Measurements from ENCODE around the gene ADARB2. TPM values are rescaled to one million over a fixed set of nuclear protein-coding genes. Genes with fewer than 3 reads are reported as not detected.

The ADARB2 gene
- polyA plus RNA-seq, 4 donors: 0.40 to 1.5 (median 0.91) TPM

DNA sequence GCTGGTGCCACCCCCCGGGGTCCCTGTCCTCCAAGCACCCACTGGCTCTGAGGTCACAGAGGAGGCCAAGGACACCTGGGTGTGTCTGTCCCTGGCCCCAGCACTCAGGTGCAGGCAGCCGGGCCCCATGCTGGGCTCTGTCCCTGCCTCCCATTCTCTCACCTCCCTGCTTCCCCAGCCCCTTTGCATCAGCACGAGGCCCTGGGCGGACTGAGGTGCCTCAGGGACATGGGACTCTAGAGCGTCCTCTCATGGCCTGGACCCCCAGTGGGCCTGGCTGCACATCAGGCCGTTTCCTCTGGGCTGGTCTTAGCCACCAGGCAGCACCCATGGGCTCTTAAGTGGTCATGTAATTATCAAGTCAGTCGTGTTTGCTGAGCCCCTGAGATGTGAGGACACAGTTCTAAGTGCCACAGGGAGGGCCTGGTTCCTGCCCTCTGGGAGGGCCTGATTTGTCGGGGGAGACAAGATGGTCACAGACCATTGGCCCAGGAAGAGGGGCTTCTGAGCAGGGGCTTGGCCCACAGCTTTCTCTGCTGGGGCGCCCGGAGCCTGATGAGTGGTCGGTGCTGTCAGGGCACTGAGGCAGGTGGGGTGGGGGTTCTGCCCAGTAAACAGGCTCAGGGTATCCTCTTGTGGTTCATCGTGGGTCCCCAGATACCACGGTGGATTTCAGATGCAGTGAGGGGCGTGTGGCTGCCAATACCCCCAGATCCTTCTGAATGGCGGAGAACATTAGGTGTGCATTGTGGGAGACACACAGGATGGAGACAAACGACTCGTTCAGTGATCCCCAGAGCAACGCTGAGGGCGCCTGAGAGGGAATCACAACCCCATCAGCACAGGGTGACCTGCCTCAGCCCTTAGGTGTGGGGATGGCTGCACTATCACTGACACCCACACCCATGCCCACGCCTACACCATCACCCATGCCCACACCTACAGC is 528.7 kb downstream of the ADARB2 start:
- no peak for DNase-seq (ENCODE audit: low read depth in 4 of 4, low spot score in 3 of 4)

GRCh38 chr10:1206601-1207000 is 530.7 kb downstream of the ADARB2 start:
- no peak for DNase-seq (ENCODE audit: low read depth in 4 of 4, low spot score in 3 of 4)

GRCh38 chr10:1206101-1206500 is 531.2 kb downstream of the ADARB2 start:
- DNase-seq (ENCODE audit: low read depth in 4 of 4, low spot score in 3 of 4): no peak

DNA sequence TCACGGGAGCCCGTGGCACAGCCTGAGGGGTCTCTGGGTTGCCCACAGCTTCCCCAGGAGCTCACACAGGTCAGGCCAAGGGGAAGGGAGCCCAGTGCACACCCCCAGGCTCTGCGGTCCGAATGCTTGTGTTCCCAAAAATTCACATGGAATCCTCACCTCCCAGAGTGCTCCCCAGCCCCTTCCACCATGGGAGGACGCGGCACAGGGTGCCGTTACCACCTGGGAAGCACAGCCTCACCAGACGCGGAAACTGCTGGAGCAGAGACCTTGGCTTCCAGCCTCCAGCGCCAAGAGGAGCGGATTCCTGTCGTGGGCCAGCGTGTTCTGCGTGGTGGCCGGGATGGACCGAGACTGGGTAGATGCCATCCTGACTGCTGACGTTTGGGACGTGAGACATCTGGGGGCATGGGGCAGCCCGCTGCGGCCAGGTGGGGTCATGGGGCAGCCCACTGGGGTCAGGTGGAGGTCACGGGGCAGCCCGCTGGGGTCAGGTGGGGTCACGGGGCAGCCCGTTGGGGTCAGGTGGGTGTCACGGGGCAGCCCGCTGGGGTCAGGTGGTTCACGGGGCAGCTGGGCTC is 531.8 kb downstream of the ADARB2 start:
- DNase-seq (ENCODE audit: low read depth in 4 of 4, low spot score in 3 of 4): no peak

- DNase-seq (ENCODE audit: low read depth in 4 of 4, low spot score in 3 of 4): no peak
These were observed 532.6 kb downstream of the ADARB2 start for GRCh38 chr10:1204434-1205326.

DNA sequence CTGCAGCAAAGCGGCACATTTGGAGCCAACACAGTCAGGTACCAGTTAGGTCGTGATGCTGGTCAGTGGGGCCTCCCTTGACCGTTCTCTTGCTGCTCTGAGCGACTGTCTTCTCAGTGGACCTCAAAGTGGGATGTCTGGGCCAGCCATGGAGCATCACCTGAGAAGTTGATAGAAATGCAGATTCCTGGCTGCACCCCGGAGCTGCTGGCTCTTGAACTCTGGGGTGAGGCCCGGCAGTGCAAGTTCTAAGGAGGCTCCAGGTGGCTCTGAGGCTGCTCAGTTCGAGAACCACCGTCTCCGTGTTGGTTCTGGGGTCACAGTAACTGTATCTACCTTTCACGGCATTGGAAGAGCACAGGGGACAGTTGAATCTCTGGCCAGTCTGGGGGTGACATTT is 533.6 kb downstream of the ADARB2 start:
- DNase-seq (ENCODE audit: low read depth in 4 of 4, low spot score in 3 of 4): no peak

GRCh38 chr10:1203216-1203615 is 534.1 kb downstream of the ADARB2 start:
- DNase-seq (ENCODE audit: low read depth in 4 of 4, low spot score in 3 of 4): no peak

- DNase-seq (ENCODE audit: low read depth in 4 of 4, low spot score in 3 of 4): no peak
These were observed 535.0 kb downstream of the ADARB2 start for GRCh38 chr10:1202343-1202742.

GRCh38 chr10:1200866-1201807 is 536.2 kb downstream of the ADARB2 start:
- DNase-seq (ENCODE audit: low read depth in 4 of 4, low spot score in 3 of 4): no peak

DNA sequence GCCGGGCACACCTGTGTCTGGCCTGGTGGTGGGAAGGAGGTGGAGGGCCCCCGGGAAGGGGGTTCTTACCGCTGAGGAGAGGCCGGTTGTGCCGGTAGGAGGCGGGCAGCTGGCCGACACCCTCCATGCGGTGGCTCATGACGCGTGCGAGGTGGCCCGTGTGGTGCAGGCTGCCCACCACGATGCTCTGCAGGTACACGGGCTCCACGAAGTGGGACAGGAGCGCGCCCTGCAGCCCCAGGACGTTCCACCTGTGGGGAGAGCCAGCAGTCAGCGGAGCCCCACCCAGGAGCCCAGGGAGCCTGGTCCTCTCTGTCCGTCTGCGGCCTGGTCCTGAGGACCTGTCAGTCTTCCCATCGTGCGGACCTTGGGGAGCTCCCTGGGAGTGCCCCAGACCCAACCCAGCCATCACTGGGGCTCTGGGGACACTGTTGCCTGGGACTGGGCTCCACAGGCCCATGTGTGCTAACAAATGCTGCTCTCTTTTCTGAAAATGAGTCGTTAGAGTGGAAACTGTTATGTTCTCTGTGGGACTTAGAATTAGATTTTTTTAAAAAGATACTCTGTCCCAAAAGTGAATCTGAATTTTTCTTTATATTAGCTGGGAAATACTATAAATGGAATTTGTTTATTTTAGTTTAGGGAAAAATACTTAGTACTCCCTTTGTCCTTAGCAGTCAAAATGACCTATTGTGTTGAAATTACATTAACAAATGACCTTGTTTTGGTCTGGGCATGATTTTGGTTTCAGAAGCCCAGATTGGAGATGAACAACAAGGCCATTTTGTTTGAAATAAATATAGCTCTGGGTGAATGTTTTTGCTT is 537.2 kb downstream of the ADARB2 start:
- no peak for DNase-seq (ENCODE audit: low read depth in 4 of 4, low spot score in 3 of 4)

- no peak for DNase-seq (ENCODE audit: low read depth in 4 of 4, low spot score in 3 of 4)
These were observed 538.0 kb downstream of the ADARB2 start for GRCh38 chr10:1199345-1199673.

- no peak for DNase-seq (ENCODE audit: low read depth in 4 of 4, low spot score in 3 of 4)
These were observed 538.6 kb downstream of the ADARB2 start for GRCh38 chr10:1198453-1199344.

- DNase-seq (ENCODE audit: low read depth in 4 of 4, low spot score in 3 of 4): peak in 2 of 4 donors; percentile 26 to 33
These were observed 539.9 kb downstream of the ADARB2 start for GRCh38 chr10:1197384-1197783.

DNA sequence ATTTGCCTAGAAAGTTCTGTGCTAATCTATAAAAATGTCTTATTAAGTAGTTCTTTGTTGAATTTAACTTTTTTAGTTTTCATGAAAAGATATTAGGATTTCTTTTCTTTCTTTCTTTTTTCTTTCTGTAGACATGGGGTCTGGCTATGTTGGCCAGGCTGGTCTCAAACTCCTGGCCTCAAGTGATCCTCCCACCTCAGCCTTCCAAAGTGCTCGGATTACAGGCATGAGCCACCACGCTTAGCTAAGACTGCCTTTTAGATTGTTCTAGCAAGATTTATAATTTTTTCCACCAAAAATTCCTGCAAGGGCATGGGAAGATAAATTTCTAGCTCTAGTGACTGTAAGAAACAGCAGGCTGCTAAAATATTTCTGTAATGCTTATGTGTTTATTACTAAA is 540.7 kb downstream of the ADARB2 start:
- DNase-seq (ENCODE audit: low read depth in 4 of 4, low spot score in 3 of 4): no peak

DNA sequence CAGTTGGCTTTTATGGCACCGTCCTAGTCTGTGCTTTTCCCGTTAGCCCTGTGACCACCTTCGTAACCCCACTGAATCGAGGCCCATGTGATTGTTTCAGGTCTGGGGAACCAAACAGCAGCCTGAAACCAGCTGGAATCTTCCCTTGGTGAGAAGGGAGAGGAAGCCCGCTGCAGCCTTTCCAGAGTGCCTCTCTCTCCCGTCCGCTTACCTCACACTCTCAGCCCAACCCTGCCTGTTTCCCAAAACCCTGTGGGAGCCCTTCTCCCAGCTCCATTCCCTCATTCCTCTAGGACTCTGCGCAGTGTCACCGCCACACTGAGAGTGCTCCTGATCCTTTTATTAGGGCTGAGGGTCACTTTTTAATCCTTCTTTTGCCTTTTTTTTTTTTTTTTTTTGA is 541.5 kb downstream of the ADARB2 start:
- no peak for DNase-seq (ENCODE audit: low read depth in 4 of 4, low spot score in 3 of 4)

DNA sequence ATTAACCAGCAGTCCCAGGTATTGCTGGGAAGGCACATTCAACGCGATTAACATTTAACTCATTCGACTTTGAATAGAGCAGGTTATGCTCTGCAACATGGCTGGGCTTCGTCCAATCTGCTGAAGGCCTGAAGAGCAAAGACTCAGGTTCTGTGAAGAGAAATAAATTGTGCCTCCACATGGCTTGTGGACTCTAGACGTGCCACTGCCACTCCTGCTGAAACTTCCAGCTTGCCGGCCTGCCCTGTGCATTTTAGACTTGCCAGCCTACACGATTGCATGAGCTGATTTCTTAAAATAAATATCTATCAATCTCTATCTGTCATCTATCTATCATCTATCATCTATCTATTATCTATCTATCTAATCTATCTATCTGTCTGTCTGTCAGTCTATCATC is 543.2 kb downstream of the ADARB2 start:
- DNase-seq (ENCODE audit: low read depth in 4 of 4, low spot score in 3 of 4): no peak

DNA sequence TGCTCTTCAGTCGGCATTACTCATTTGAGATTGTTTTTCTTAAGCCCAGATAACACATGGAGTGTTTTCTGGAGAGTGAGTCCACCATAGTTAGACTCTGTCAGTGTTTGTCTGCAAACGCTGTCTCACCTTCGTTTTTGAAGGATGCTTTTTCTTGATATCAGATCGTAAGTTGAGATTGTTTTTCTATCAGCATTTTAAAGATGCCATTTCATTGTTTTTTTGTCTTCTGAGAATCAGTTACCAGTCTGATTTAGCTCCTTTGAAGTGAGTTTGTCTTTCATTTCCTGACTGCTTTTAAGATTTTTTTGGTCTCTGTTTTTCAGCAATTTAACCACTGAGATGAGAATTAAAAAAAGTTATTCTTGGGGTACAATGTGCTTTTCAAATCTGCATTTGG is 543.8 kb downstream of the ADARB2 start:
- no peak for DNase-seq (ENCODE audit: low read depth in 4 of 4, low spot score in 3 of 4)

DNA sequence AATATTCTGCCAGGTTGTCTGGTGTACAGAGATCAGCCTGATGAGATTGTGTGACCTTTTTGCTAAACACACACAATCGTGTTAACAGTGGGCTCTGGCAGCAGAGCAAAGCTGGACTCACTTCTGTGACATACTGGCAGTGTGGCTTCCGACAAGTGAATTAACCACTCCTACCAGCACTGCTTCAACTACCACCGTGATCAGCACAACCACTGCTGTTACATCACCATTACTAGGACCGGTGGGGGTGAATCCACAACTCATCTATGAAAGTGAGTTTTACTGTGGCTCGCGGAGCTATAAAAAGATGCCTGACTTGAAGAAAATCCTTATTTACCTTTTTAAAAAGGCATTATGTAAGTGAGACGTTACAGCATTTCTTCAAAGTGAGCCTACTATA is 545.6 kb downstream of the ADARB2 start:
- no peak for DNase-seq (ENCODE audit: low read depth in 4 of 4, low spot score in 3 of 4)

Data from left renal pelvis (tissue), 4 donors.